GM23248 (cell line): Measurements from ENCODE around the gene RBM5. TPM values are rescaled to one million over a fixed set of nuclear protein-coding genes. Genes with fewer than 3 reads are reported as not detected.

ENCODE experiments used
- DNase-seq: peaks from one replicate; pipeline ENCODE4 v3.0.0-alpha.2; 2015
- H2AFZ ChIP-seq: fragments of 200-600 bp; sonication (generic); 2 replicates; pipeline ENCODE4 v1.6.1; 2016; ENCODE audit warnings: antibody characterized with exemption
- H3F3A ChIP-seq: fragments of 200-600 bp; sonication (generic); 2 replicates; pipeline ENCODE4 v1.6.1; 2016; ENCODE audit warnings: mild to moderate bottlenecking, antibody characterized with exemption, mixed run types; ENCODE audit not compliant: insufficient read depth
- H3K27ac ChIP-seq: fragments of 200-600 bp; sonication (generic); 2 replicates; pipeline ENCODE4 v1.5.1; 2016; ENCODE audit warnings: mild to moderate bottlenecking
- H3K27me3 ChIP-seq: fragments of 200-600 bp; sonication (generic); replicated peaks from 2 replicates; pipeline ENCODE4 v1.6.1; 2016; ENCODE audit warnings: mild to moderate bottlenecking; ENCODE audit not compliant: insufficient read depth
- H3K36me3 ChIP-seq: fragments of 200-600 bp; sonication (generic); 2 replicates; pipeline ENCODE4 v1.6.1; 2016; ENCODE audit warnings: low read depth, mild to moderate bottlenecking
- H3K4me1 ChIP-seq: fragments of 200-600 bp; sonication (generic); 2 replicates; pipeline ENCODE4 v1.6.1; 2016; ENCODE audit warnings: mild to moderate bottlenecking; ENCODE audit not compliant: insufficient read depth
- H3K4me2 ChIP-seq: fragments of 200-600 bp; sonication (generic); one replicate; pipeline ENCODE4 v1.6.1; 2016; ENCODE audit warnings: mild to moderate bottlenecking; ENCODE audit not compliant: unreplicated experiment
- H3K4me3 ChIP-seq: fragments of 200-600 bp; sonication (generic); 2 replicates; pipeline ENCODE4 v1.5.1; 2016; ENCODE audit warnings: mild to moderate bottlenecking
- H3K79me2 ChIP-seq: fragments of 200-600 bp; sonication (generic); 2 replicates; pipeline ENCODE4 v1.6.1; 2016; ENCODE audit warnings: mild to moderate bottlenecking; ENCODE audit not compliant: insufficient read depth
- H3K9ac ChIP-seq: fragments of 200-600 bp; sonication (generic); 2 replicates; pipeline ENCODE4 v1.6.1; 2016; ENCODE audit warnings: mild to moderate bottlenecking
- H3K9me2 ChIP-seq: fragments of 200-600 bp; sonication (generic); 2 replicates; pipeline ENCODE4 v1.6.1; 2016; ENCODE audit warnings: mixed run types, mild to moderate bottlenecking, moderate library complexity; ENCODE audit not compliant: insufficient read depth
- H3K9me3 ChIP-seq: fragments of 200-600 bp; sonication (generic); one replicate; pipeline ENCODE4 v1.6.1; 2017; ENCODE audit warnings: low read depth
- H4K20me1 ChIP-seq: fragments of 200-600 bp; sonication (generic); 2 replicates; pipeline ENCODE4 v1.6.0; 2016; ENCODE audit not compliant: insufficient read depth
- EZH2 ChIP-seq: fragments of 200-600 bp; sonication (generic); IDR thresholded peaks from 2 replicates; pipeline ENCODE4 v1.6.1; 2018; ENCODE audit warnings: antibody characterized with exemption, mild to moderate bottlenecking; ENCODE audit not compliant: insufficient read depth, poor library complexity, severe bottlenecking
- EZH2phosphoT487 ChIP-seq: fragments of 200-600 bp; sonication (generic); IDR thresholded peaks from 2 replicates; pipeline ENCODE4 v1.6.1; 2018; ENCODE audit warnings: antibody characterized with exemption, moderate library complexity, mild to moderate bottlenecking, low read depth; ENCODE audit not compliant: insufficient read depth
- WGBS, 2 experiments: methylation state at CpG; one replicate each; pipeline ENCODE4 v1.1.6; 2015 to 2017; ENCODE audit warnings: low lambda C conversion rate in 2 of 2, low coverage in 1 of 2; ENCODE audit errors: missing lambda C conversion rate in 2 of 2; 5-methylcytosine and 5-hydroxymethylcytosine counted together
- in situ Hi-C: fragments of 300-500 bp; cut with MboI; formaldehyde crosslinking; loops from 2 replicates; pipeline ENCODE4 v1.15.0; 2020
- polyA plus RNA-seq: library from polyadenylated mRNA; unstranded; fragments of >200 nt; fragmentation: Nextera tagmentation; extraction: Ambion mirVana; gene quantifications from 2 replicates; pipeline ENCODE4 v1.2.1, GENCODE V29; 2016
- total RNA-seq: library from RNA; depleted of rRNA; stranded (reverse); fragments of >200 nt; shearing (Covaris generic); gene quantifications from 2 replicates; pipeline ENCODE4 v1.2.3, GENCODE V29; 2014

RBM5 gene
- total and polyA plus RNA-seq, 2 experiments from 2014 or later = 55.0 to 86.1 TPM

DNA sequence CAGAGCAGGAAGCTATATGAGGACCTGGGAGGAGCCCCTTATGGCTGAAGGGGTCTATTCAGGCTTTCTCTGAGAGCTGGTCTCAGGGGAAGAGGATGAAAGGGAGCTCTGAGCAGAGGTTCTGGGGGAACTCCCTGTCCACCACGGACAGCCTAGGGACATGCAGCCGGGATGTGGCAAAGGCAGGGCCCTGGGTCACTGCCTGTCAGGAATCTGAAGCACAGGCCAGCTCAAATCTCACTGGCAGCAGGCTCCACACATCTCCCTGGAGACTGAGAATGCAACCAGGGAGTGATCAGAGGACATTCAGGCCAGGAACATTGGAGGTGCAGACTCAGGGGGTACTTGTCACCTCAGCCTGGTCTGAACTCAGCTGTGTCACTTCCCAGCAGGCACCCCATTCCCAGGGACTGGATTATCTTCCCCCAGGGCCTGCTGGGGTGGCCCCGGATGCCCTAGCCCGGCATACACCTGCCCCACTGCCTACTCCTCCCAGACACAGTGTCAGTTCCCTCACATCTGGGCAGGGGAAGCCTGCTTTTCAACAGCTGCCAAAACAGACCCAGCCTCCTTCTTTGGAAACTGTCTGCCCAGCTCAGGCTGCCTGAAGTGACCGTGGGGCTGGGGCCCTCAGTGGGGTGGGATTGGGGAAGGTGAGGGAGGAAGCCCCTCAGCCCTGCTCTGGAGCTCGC, 48.1 kb downstream of the RBM5 start:
- in situ Hi-C loops = no loop called here
- no peaks in the 10 kb centered on the region for H3K36me3 ChIP-seq
- no peak overlapping the region for H3K9ac ChIP-seq
- no peaks in the 10 kb centered on the region for H3K79me2 ChIP-seq
- DNase-seq = no peak
- peaks cover 9% of the 10 kb centered on the region for H3K4me1 ChIP-seq
- H3K27ac ChIP-seq = no peak overlapping the region
- WGBS, 2 experiments = 66 to 72% methylated on average over 5 to 6 of the region's 6 CpGs
- H2AFZ ChIP-seq = no peak overlapping the region
- no peak overlapping the region for H3K4me3 ChIP-seq
- no peaks in the 10 kb centered on the region for H3K27me3 ChIP-seq
- H3K9me3 ChIP-seq = no peaks in the 10 kb centered on the region
- no peaks in the 10 kb centered on the region for H3F3A ChIP-seq
- no peak for TF ChIP-seq EZH2phosphoT487
- H4K20me1 ChIP-seq = no peaks in the 10 kb centered on the region
- H3K9me2 ChIP-seq = no peaks in the 10 kb centered on the region
- H3K4me2 ChIP-seq = no peak overlapping the region

DNA sequence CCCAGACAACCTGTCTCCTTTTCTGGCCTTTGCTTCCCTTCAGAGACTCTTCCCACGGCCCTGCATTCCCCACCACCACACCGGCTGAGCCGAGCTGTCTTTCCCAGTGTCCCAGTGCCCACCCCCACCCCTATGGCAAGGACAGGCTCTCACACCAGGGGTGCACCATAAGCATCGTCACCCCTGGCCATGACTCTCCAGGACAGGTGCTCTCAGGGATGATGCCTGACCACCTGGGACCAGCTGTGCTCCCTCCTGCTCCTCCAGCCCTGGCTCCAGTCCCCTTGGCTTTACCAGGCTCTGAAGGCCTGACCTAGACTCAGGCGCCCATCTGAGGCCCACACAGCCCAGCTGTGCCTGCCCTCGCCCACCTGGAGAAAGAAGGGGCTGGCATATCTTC, 48.8 kb downstream of the RBM5 start:
- H2AFZ ChIP-seq = no peak overlapping the region
- in situ Hi-C loops = no loop called here
- peaks cover 9% of the 10 kb centered on the region for H3K4me1 ChIP-seq
- H3K27me3 ChIP-seq = no peaks in the 10 kb centered on the region
- H3F3A ChIP-seq = no peaks in the 10 kb centered on the region
- DNase-seq = no peak
- TF ChIP-seq EZH2 = no peak
- no peak for TF ChIP-seq EZH2phosphoT487
- H3K4me2 ChIP-seq = no peak overlapping the region
- no peaks in the 10 kb centered on the region for H3K36me3 ChIP-seq
- H3K9ac ChIP-seq = no peak overlapping the region
- 93 to 100% methylated on average over 3 to 6 of the region's 6 CpGs for WGBS, 2 experiments
- no peaks in the 10 kb centered on the region for H3K9me3 ChIP-seq
- no peak overlapping the region for H3K27ac ChIP-seq
- no peaks in the 10 kb centered on the region for H3K79me2 ChIP-seq
- H4K20me1 ChIP-seq = no peaks in the 10 kb centered on the region
- no peaks in the 10 kb centered on the region for H3K9me2 ChIP-seq
- H3K4me3 ChIP-seq = no peak overlapping the region

DNA sequence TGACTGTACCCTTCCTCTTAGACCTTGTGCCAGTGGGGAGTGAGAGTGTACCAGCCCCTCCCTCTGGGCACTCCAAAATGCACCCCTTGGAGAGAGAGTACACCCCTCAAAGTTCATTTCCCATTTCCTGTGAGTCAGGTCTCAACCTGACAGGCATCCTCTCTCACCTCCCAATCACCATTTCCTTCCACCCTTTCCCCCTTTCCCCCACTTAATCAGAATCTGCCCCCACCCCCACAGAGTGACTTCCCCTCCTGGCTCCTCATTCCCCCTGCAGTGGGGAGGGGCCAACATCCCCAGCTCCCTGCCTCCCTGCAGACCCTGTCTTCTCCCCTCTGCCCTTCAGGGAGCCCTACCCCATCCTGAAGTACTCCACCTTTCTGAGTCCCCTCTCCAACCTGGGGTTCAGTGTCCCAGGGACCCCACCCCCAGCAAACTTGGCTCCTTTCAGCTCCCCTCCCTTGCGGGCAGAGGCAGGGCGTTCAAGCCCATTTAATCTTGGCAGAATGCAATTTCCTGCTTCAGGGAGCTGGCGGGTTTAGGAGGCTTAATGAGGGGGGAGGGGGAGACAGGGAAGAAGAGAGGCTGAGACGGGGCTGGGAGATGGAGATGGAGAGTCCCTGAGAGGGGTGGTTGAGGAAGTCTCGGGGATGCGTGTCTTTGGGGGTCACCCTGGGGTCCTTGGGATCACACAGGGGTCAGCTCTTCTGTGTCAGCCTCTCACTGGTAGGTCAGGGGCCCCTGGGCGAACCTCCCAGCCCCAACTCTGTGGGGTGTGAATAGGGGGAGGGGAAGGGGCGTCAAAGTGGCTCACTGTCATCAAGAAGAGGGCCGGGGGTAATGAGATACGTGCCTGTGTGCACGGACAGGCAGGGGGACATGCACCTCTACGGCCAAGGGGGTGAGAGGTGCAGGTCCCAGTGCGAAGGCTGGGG, 49.8 kb downstream of the RBM5 start:
- H3K4me3 ChIP-seq = peak overlapping the region; percentile 18; the same call in 1 of the 2 replicates
- H3K36me3 ChIP-seq = no peaks in the 10 kb centered on the region
- H3K9ac ChIP-seq = no peak overlapping the region; the same call in 1 of the 2 replicates
- no peaks in the 10 kb centered on the region for H4K20me1 ChIP-seq
- no peak overlapping the region for H2AFZ ChIP-seq
- no peaks in the 10 kb centered on the region for H3K9me2 ChIP-seq
- peak; percentile 37 for DNase-seq
- no peaks in the 10 kb centered on the region for H3K79me2 ChIP-seq
- in situ Hi-C loops = no loop called here
- H3K4me1 ChIP-seq = peaks cover 9% of the 10 kb centered on the region
- H3F3A ChIP-seq = no peaks in the 10 kb centered on the region
- peak overlapping the region; percentile 48 for H3K4me2 ChIP-seq
- TF ChIP-seq EZH2phosphoT487 (no peak), EZH2 (no peak)
- WGBS, 2 experiments = 34 to 38% methylated on average over 11 to 13 of the region's 13 CpGs
- no peak overlapping the region for H3K27ac ChIP-seq
- no peaks in the 10 kb centered on the region for H3K9me3 ChIP-seq
- no peaks in the 10 kb centered on the region for H3K27me3 ChIP-seq

DNA sequence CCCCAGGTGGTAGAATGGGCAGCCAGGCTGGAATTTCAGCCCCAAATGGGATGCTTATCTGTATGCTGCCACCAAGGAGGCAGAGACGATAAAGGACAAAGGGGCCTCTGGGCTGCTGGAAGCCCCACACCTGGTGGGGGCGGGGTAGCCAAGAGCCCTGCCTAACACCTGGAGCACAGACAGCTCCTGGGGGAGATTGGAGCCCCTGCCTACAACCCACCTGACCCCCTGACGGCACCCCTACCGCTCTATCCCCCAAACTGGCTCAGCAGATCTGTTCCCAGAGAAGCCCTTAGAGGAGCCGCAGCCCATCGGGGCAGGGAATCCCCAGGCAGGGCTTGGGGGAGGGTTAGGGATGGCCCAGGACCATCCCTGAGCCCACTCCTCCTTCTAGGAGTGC, 50.6 kb downstream of the RBM5 start:
- Histone ChIP-seq H4K20me1 (no peaks in the 10 kb centered on the region), H3K9ac (no peak overlapping the region), H2AFZ (no peak overlapping the region), H3K27me3 (no peaks in the 10 kb centered on the region), H3K36me3 (no peaks in the 10 kb centered on the region), H3F3A (no peaks in the 10 kb centered on the region), H3K4me3 (no peak overlapping the region), H3K4me1 (peaks cover 9% of the 10 kb centered on the region), H3K79me2 (no peaks in the 10 kb centered on the region), H3K9me3 (no peaks in the 10 kb centered on the region), H3K27ac (no peak overlapping the region), H3K4me2 (no peak overlapping the region), H3K9me2 (no peaks in the 10 kb centered on the region)
- TF ChIP-seq EZH2phosphoT487 = no peak
- no peak for TF ChIP-seq EZH2
- in situ Hi-C loops = no loop called here
- WGBS, 2 experiments = 71 to 83% methylated on average over 6 of the region's 6 CpGs
- DNase-seq = no peak
